LNCAP (cell line): ENCODE data around the gene KLHL18.

Source experiments
- TF ChIP-seq, protein P1 (sequence below): fragments of 450-650 bp; IDR thresholded peaks from 2 replicates; pipeline ENCODE4 v1.5.1; 2017; ENCODE audit warnings: mild to moderate bottlenecking

Gene KLHL18

GRCh38 chr3:47282424-47283192, at the start of gene KLHL18, which contains the start of gene KIF9:
TSS of gene KLHL18 (plus strand) at chr3:47282944. CDS start at chr3:47282966, 22 bp downstream.
TSS of gene KIF9 (minus strand) at chr3:47282799. CDS start at chr3:47277374, 5,425 bp downstream.
- TF ChIP-seq, protein P1, sequence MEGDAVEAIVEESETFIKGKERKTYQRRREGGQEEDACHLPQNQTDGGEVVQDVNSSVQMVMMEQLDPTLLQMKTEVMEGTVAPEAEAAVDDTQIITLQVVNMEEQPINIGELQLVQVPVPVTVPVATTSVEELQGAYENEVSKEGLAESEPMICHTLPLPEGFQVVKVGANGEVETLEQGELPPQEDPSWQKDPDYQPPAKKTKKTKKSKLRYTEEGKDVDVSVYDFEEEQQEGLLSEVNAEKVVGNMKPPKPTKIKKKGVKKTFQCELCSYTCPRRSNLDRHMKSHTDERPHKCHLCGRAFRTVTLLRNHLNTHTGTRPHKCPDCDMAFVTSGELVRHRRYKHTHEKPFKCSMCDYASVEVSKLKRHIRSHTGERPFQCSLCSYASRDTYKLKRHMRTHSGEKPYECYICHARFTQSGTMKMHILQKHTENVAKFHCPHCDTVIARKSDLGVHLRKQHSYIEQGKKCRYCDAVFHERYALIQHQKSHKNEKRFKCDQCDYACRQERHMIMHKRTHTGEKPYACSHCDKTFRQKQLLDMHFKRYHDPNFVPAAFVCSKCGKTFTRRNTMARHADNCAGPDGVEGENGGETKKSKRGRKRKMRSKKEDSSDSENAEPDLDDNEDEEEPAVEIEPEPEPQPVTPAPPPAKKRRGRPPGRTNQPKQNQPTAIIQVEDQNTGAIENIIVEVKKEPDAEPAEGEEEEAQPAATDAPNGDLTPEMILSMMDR: no peak

DNA sequence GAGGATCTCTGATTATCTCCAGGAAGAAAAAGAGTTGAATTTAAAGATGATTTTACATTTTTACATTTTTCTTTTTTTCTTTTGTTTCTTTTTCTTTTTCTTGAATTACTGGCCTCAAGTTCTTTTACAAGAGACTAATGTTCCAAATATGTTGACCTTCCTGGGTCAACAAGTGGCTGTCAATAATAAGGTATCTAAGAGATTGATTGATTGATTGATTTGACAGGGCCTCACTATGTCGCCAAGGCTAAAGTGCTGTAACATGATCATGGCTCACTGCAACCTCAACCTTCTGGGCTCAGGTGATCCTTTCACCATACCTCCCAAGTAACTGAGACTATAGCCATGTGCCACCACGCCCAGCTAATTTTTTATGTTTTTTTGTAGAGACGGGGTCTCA, 44.7 kb upstream of the KLHL18 start:
- TF ChIP-seq, protein P1: no peak

DNA sequence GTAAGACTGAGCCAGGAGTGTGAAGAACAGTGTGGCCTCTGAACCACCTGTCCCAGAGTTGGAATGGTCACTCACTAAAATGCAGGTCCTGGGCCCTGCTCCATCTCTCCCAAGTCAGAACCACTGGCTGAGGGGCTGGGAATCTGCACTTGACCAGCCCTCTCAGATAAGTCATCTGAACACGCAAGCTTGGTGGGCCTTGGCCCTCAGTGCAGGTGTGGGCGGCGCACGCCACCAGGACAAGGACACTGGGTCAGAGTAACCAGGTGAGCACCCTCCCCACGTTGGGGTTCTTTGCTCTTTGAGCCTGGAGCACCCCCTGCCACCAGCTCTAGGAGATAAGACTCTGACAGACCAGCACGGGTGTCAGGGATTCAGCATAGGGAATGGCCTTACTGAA, 42.8 kb upstream of the KLHL18 start:
- TF ChIP-seq, protein P1: no peak

DNA sequence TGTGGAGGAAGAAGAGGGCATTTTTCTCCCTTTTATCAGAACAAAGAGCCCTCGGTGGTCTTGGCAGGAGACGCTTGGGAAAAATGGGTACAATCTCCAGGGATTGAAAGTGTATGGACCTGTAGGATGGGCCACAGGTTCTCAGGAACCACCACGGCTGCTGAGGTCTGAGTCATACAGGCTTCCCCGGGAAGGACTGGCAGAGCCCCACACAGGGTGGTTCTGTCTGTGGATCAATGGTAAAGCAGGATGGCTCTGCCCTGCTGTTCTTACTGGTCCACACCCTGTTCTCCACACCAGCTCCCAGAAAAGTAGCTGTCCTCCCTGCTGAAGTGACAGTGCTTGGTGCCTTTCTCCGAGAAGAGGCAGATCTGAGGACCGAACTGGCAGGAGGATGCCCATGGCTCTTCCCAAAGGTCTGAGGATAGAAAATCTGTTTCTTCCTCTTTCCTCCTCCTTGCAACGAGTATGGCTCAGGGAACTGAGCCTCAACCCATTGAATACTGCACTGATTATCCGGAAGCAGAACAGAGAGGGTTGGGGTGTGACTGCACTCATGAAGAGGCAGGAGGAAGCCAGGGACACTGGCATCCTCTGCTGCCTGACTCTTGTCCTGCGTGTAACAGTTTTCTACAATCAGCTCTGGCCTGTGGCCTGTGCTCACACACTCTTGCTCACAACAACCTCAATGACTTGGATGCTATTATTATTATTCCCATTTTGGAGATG, 39.2 kb upstream of the KLHL18 start:
- TF ChIP-seq, protein P1: no peak

- TF ChIP-seq, protein P1: no peak
Measured at GRCh38 chr3:47244531-47245100, 38.1 kb upstream of the KLHL18 start.

DNA sequence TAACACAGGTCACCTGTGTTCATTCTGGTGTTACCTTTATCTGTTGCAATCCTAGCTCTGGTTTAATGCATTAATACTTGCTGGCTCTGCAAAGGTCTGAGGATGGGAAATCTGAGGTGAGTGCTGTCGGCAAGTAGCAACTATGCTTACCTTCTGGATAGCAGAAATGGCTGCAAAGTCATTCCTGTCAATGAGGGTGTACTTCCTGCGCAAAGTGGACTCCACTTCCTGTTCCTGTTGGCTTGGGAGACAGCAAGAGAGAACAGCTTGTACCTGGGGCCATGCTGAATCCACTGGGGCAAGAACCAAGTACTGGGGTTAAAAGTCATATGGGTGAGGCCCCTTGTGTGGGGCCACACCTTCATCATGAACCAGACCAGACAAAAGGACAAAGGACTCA, 37.5 kb upstream of the KLHL18 start:
- TF ChIP-seq, protein P1: no peak

- TF ChIP-seq, protein P1: no peak
Measured at GRCh38 chr3:47247131-47248064, 35.3 kb upstream of the KLHL18 start.
